H9 (cell line): ENCODE data around the gene MMP17. TPM values are rescaled to one million over a fixed set of nuclear protein-coding genes. Genes with fewer than 3 reads are reported as not detected.

Experiments
- DNase-seq: peaks from one replicate; pipeline ENCODE4 v3.0.0-alpha.2; 2017
- H2AFZ ChIP-seq: one replicate; pipeline ENCODE4 v1.6.1; 2013; ENCODE audit warnings: mild to moderate bottlenecking, low read length, control low read depth, moderate library complexity
- H2AK5ac ChIP-seq: 2 replicates; pipeline ENCODE4 v1.6.1; 2013; ENCODE audit warnings: low read length, control low read depth, mixed read lengths; ENCODE audit not compliant: insufficient read length
- H2BK120ac ChIP-seq: one replicate; pipeline ENCODE4 v1.6.1; 2013; ENCODE audit warnings: low read depth, mild to moderate bottlenecking, low read length, control low read depth, inconsistent platforms; ENCODE audit not compliant: poor library complexity, severe bottlenecking
- H2BK12ac ChIP-seq: 2 replicates; pipeline ENCODE4 v1.6.1; 2013; ENCODE audit warnings: low read length, control low read depth, mixed read lengths, low read depth; ENCODE audit not compliant: insufficient read length
- H2BK15ac ChIP-seq: 2 replicates; pipeline ENCODE4 v1.6.1; 2013; ENCODE audit warnings: low read depth, low read length, control low read depth
- H2BK20ac ChIP-seq: one replicate; pipeline ENCODE4 v1.6.1; 2013; ENCODE audit warnings: low read depth, mild to moderate bottlenecking, low read length, control low read depth, inconsistent platforms; ENCODE audit not compliant: poor library complexity, severe bottlenecking
- H2BK5ac ChIP-seq: 2 replicates; pipeline ENCODE4 v1.6.1; 2013; ENCODE audit warnings: low read length, control low read depth, mixed read lengths; ENCODE audit not compliant: insufficient read length
- H3K14ac ChIP-seq: 2 replicates; pipeline ENCODE4 v1.6.1; 2013; ENCODE audit warnings: low read length, control low read depth; ENCODE audit not compliant: insufficient read depth
- H3K18ac ChIP-seq: 2 replicates; pipeline ENCODE4 v1.6.1; 2013; ENCODE audit warnings: low read depth, mild to moderate bottlenecking, mixed read lengths, low read length, control low read depth; ENCODE audit not compliant: insufficient read length
- H3K23ac ChIP-seq: 2 replicates; pipeline ENCODE4 v1.6.1; 2013; ENCODE audit warnings: low read length, control low read depth, mixed read lengths, low read depth; ENCODE audit not compliant: insufficient read length
- H3K23me2 ChIP-seq: 2 replicates; pipeline ENCODE4 v1.6.1; 2013; ENCODE audit warnings: low read depth, mild to moderate bottlenecking, mixed read lengths, low read length, control low read depth; ENCODE audit not compliant: insufficient read length, poor library complexity, severe bottlenecking
- H3K27ac ChIP-seq: 2 replicates; pipeline ENCODE4 v1.5.1; 2013; ENCODE audit warnings: low read length, control low read depth, mixed read lengths, low read depth; ENCODE audit not compliant: insufficient read length
- H3K27me3 ChIP-seq: 2 replicates; pipeline ENCODE4 v1.6.1; 2013; ENCODE audit warnings: low read length, control low read depth, inconsistent platforms; ENCODE audit not compliant: insufficient read depth
- H3K4ac ChIP-seq: 2 replicates; pipeline ENCODE4 v1.6.1; 2013; ENCODE audit warnings: low read depth, mild to moderate bottlenecking, control low read depth, inconsistent platforms, low read length, moderate library complexity
- H3K4me1 ChIP-seq: 2 replicates; pipeline ENCODE4 v1.6.1; 2013; ENCODE audit warnings: low read length, control low read depth, inconsistent platforms; ENCODE audit not compliant: insufficient read depth
- H3K4me2 ChIP-seq: 2 replicates; pipeline ENCODE4 v1.6.1; 2013; ENCODE audit warnings: low read length, control low read depth, mixed read lengths; ENCODE audit not compliant: insufficient read length, insufficient read depth
- H3K56ac ChIP-seq: 2 replicates; pipeline ENCODE4 v1.6.1; 2013; ENCODE audit warnings: low read depth, mild to moderate bottlenecking, mixed read lengths, low read length, control low read depth; ENCODE audit not compliant: insufficient read length
- H3K79me1 ChIP-seq: 2 replicates; pipeline ENCODE4 v1.6.1; 2013; ENCODE audit warnings: low read depth, mild to moderate bottlenecking, moderate library complexity, low read length, control low read depth, inconsistent platforms; ENCODE audit not compliant: insufficient read depth, poor library complexity, severe bottlenecking
- H3K79me2 ChIP-seq: 2 replicates; pipeline ENCODE4 v1.6.1; 2013; ENCODE audit warnings: low read length, control low read depth, inconsistent platforms; ENCODE audit not compliant: insufficient read depth
- H3K9ac ChIP-seq: 2 replicates; pipeline ENCODE4 v1.6.1; 2013; ENCODE audit warnings: low read length, control low read depth, mixed read lengths; ENCODE audit not compliant: insufficient read length; ENCODE audit errors: extremely low read depth
- H3K9me3 ChIP-seq: one replicate; pipeline ENCODE4 v1.6.1; 2013; ENCODE audit warnings: low read depth, low read length, inconsistent platforms; ENCODE audit not compliant: control insufficient read depth
- H3T11ph ChIP-seq: one replicate; pipeline ENCODE4 v1.6.1; 2013; ENCODE audit warnings: mild to moderate bottlenecking, low read length, control low read depth, inconsistent platforms
- H4K20me1 ChIP-seq: one replicate; pipeline ENCODE4 v1.6.1; 2013; ENCODE audit not compliant: control insufficient read depth, insufficient read length, insufficient read depth
- H4K5ac ChIP-seq: 2 replicates; pipeline ENCODE4 v1.6.1; 2013; ENCODE audit warnings: low read depth, mild to moderate bottlenecking, mixed read lengths, low read length, control low read depth; ENCODE audit not compliant: insufficient read length
- H4K8ac ChIP-seq: replicated peaks from 2 replicates; pipeline ENCODE4 v1.6.1; 2013; ENCODE audit warnings: low read length, control low read depth, mixed read lengths, low read depth; ENCODE audit not compliant: insufficient read length
- H4K91ac ChIP-seq: 2 replicates; pipeline ENCODE4 v1.6.1; 2013; ENCODE audit warnings: low read depth, mild to moderate bottlenecking, moderate library complexity, mixed read lengths, low read length, control low read depth; ENCODE audit not compliant: insufficient read length
- H3K27ac Mint-ChIP-seq, 3 experiments: 2 replicates in 2 of 3; 3 replicates in 1 of 3; pipeline ENCODE4 v1.8.0; 2020 to 2021; ENCODE audit warnings: mixed read lengths in 3 of 3, mild to moderate bottlenecking in 1 of 3, moderate library complexity in 1 of 3
- H3K27me3 Mint-ChIP-seq: 2 replicates; pipeline ENCODE4 v1.8.0; 2021; ENCODE audit warnings: low read depth, mild to moderate bottlenecking, moderate library complexity, mixed read lengths
- H3K36me3 Mint-ChIP-seq, 3 experiments: 2 replicates in 2 of 3; 3 replicates in 1 of 3; pipeline ENCODE4 v1.8.0; 2020 to 2021; ENCODE audit warnings: low read depth in 3 of 3, mixed read lengths in 3 of 3; ENCODE audit not compliant: insufficient read depth in 1 of 3
- H3K4me1 Mint-ChIP-seq, 2 experiments: 2 replicates each; pipeline ENCODE4 v1.8.0; 2020; ENCODE audit warnings: mixed read lengths in 2 of 2
- H3K4me3 Mint-ChIP-seq, 2 experiments: 2 replicates in 1 of 2; 3 replicates in 1 of 2; pipeline ENCODE4 v1.8.0; 2020 to 2021; ENCODE audit warnings: mild to moderate bottlenecking in 2 of 2, mixed read lengths in 2 of 2, moderate library complexity in 1 of 2
- H3K9me3 Mint-ChIP-seq, 2 experiments: 2 replicates in 1 of 2; 3 replicates in 1 of 2; pipeline ENCODE4 v1.8.0; 2020; ENCODE audit warnings: mild to moderate bottlenecking in 2 of 2, mixed read lengths in 2 of 2, moderate library complexity in 1 of 2
- CTCF ChIP-seq: fragments of 200-600 bp; sonication (generic); conservative IDR thresholded peaks from 3 replicates; pipeline ENCODE4 v1.8.0; 2021; ENCODE audit warnings: antibody characterized with exemption, mild to moderate bottlenecking
- WGBS: extraction: QIAGEN DNeasy Blood & Tissue Kit; methylation state at CpG from one replicate; pipeline ENCODE4 v1.1.7; 2013; ENCODE audit warnings: missing lambda C conversion rate, low lambda C conversion rate, mixed read lengths; ENCODE audit not compliant: insufficient read length; ENCODE audit errors: extremely low coverage; 5-methylcytosine and 5-hydroxymethylcytosine counted together
- total RNA-seq: library from RNA; stranded (reverse); gene quantifications from 2 replicates; pipeline ENCODE4 v1.2.1, GENCODE V29; 2021

Gene MMP17
- total RNA-seq, 1 experiment from 2014 or later, result 14.8 TPM

GRCh38 chr12:131824450-131824849, 3.7 kb upstream of the MMP17 start:
- no peak overlapping the region for H3K23ac ChIP-seq
- H3K9me3 ChIP-seq, result no peaks in the 10 kb centered on the region
- H3K56ac ChIP-seq, result no peak overlapping the region
- H3K9ac ChIP-seq, result no peak overlapping the region
- no peak overlapping the region for H3K4ac ChIP-seq
- Mint-ChIP-seq H3K36me3 (no peaks in the 10 kb centered on the region; a peak in 1 of 7 replicates), H3K4me3 (no peak overlapping the region), H3K27ac (no peak overlapping the region), H3K4me1 (peaks cover under 1 to 5% of the 10 kb centered on the region in 2 experiments; a peak in 2 of 4 replicates), H3K27me3 (peaks cover 30% of the 10 kb centered on the region), H3K9me3 (no peaks in the 10 kb centered on the region)
- H4K20me1 ChIP-seq, result no peaks in the 10 kb centered on the region
- no peak overlapping the region for H3K27ac ChIP-seq
- no peak overlapping the region for H2BK5ac ChIP-seq
- no CpG with 5 or more reads among the region's 6 CpGs for WGBS
- DNase-seq, result no peak
- H2BK20ac ChIP-seq, result no peak overlapping the region
- H3K23me2 ChIP-seq, result peaks cover 6% of the 10 kb centered on the region
- H2BK15ac ChIP-seq, result no peak overlapping the region
- no peak overlapping the region for H4K8ac ChIP-seq
- no peak for TF ChIP-seq CTCF
- H3K18ac ChIP-seq, result no peak overlapping the region
- H3K79me1 ChIP-seq, result no peaks in the 10 kb centered on the region
- H3K79me2 ChIP-seq, result no peaks in the 10 kb centered on the region; the same call in 1 of the 2 replicates
- no peaks in the 10 kb centered on the region for H3K4me1 ChIP-seq
- no peak overlapping the region for H3T11ph ChIP-seq
- no peak overlapping the region for H3K4me2 ChIP-seq
- H2AFZ ChIP-seq, result no peak overlapping the region
- no peak overlapping the region for H2BK12ac ChIP-seq
- H2AK5ac ChIP-seq, result no peak overlapping the region
- no peak overlapping the region for H4K91ac ChIP-seq
- no peak overlapping the region for H2BK120ac ChIP-seq
- H3K14ac ChIP-seq, result no peak overlapping the region
- no peaks in the 10 kb centered on the region; the same call in 1 of the 2 replicates for H3K27me3 ChIP-seq
- no peak overlapping the region for H4K5ac ChIP-seq
